CD4-positive, alpha-beta memory T cell (primary cell): ENCODE data around the gene FOXO4. TPM values are rescaled to one million over a fixed set of nuclear protein-coding genes. Genes with fewer than 3 reads are reported as not detected.

Source experiments
- CTCF ChIA-PET: fragments of 350-600 bp; sonication (Branson Sonifier 250); formaldehyde crosslinking; loops from one replicate; lab custom pipeline; 2021; ENCODE audit warnings: inconsistent platforms; ENCODE audit not compliant: partially characterized antibody; lab: Charles Lee
- POLR2A ChIA-PET: fragments of 350-600 bp; sonication (Branson Sonifier 250); formaldehyde crosslinking; loops from one replicate; lab custom pipeline; 2021; ENCODE audit not compliant: partially characterized antibody; lab: Charles Lee
- DNase-seq, 5 donors: peaks; one replicate each; pipeline versions ENCODE4 v3.0.0 to v3.0.0-alpha.2; 2020 to 2022; ENCODE audit warnings: mixed read lengths in 1 of 5
- H3K27ac ChIP-seq: one replicate; pipeline ENCODE4 v1.7.0; 2013; ENCODE audit warnings: low read depth, low read length
- H3K27me3 ChIP-seq: 2 replicates; pipeline ENCODE4 v1.7.0; 2013; ENCODE audit warnings: mild to moderate bottlenecking, low read length, moderate library complexity; ENCODE audit not compliant: insufficient read depth
- H3K36me3 ChIP-seq: 2 replicates; pipeline ENCODE4 v1.7.0; 2013; ENCODE audit warnings: mild to moderate bottlenecking, low read length, moderate library complexity; ENCODE audit not compliant: insufficient read depth
- H3K4me1 ChIP-seq: 2 replicates; pipeline ENCODE4 v1.7.0; 2013; ENCODE audit warnings: mild to moderate bottlenecking, low read length, moderate library complexity; ENCODE audit not compliant: insufficient read depth
- H3K4me3 ChIP-seq, 2 donors: one replicate each; pipeline ENCODE4 v1.7.0; 2013; ENCODE audit warnings: low read length in 2 of 2, mild to moderate bottlenecking in 1 of 2
- H3K9me3 ChIP-seq, 2 donors: one replicate each; pipeline ENCODE4 v1.7.0; 2013; ENCODE audit warnings: low read length in 2 of 2, control low read depth in 1 of 2; ENCODE audit not compliant: control insufficient read depth in 1 of 2
- H3K27ac Mint-ChIP-seq, 7 donors: one replicate each; pipeline ENCODE4 v1.8.0; 2020 to 2021; ENCODE audit warnings: mixed read lengths in 7 of 7, mild to moderate bottlenecking in 6 of 7, inconsistent platforms in 3 of 7, moderate library complexity in 3 of 7
- H3K27me3 Mint-ChIP-seq, 2 donors: one replicate each; pipeline ENCODE4 v1.8.0; 2020 to 2021; ENCODE audit warnings: mixed read lengths in 2 of 2
- H3K36me3 Mint-ChIP-seq, 2 donors: one replicate each; pipeline ENCODE4 v1.8.0; 2020 to 2021; ENCODE audit warnings: mixed read lengths in 2 of 2, inconsistent platforms in 1 of 2, mild to moderate bottlenecking in 1 of 2
- H3K4me1 Mint-ChIP-seq, 4 donors: one replicate each; pipeline ENCODE4 v1.8.0; 2020 to 2021; ENCODE audit warnings: mixed read lengths in 4 of 4, mild to moderate bottlenecking in 1 of 4
- H3K4me3 Mint-ChIP-seq, 8 donors: one replicate each; pipeline ENCODE4 v1.8.0; 2020 to 2021; ENCODE audit warnings: mixed read lengths in 8 of 8, mild to moderate bottlenecking in 7 of 8, moderate library complexity in 6 of 8, inconsistent platforms in 3 of 8
- H3K9me3 Mint-ChIP-seq, 8 donors: one replicate each; pipeline ENCODE4 v1.8.0; 2020 to 2021; ENCODE audit warnings: mixed read lengths in 8 of 8, mild to moderate bottlenecking in 5 of 8, inconsistent platforms in 3 of 8, moderate library complexity in 1 of 8
- intact Hi-C: fragments of 100-400 bp; cut with micrococcal nuclease; formaldehyde crosslinking; loops from one replicate; pipeline ENCODE4 v1.15.1; 2023
- polyA plus RNA-seq, 2 donors: library from polyadenylated mRNA; unstranded; fragments of 300-500 nt; fragmentation: Illumina TruSeq; gene quantifications; one replicate each; pipeline ENCODE4 v1.2.3, GENCODE V29; 2021
- total RNA-seq, 2 experiments: library from RNA; stranded (reverse); gene quantifications; one replicate each; pipeline ENCODE4 v1.2.3, GENCODE V29; 2021

FOXO4 gene
- total and polyA plus RNA-seq, 4 experiments from 2014 or later = 0.45 to 42.9 (median 22.3) TPM

- peaks cover 46 to 95% (median 81%) of the 10 kb centered on the region in 4 donors for H3K4me1 Mint-ChIP-seq
- CTCF ChIA-PET = interaction anchor here (1.3 to 3.4 kb wide), 3 partner anchors 11 to 25 kb away, joined by 3 to 16 read pairs (median 4); no protein-coding TSS in a partner anchor
- intact Hi-C loops = no loop called here
Observed at GRCh38 chrX:71105628-71106027, 10.0 kb downstream of the FOXO4 start.

GRCh38 chrX:71106427-71106826, 10.8 kb downstream of the FOXO4 start, which contains the start of gene CXorf65:
Gene CXorf65, minus strand, starts transcription at chrX:71106740. Its CDS starts 184 bp downstream, at chrX:71106556.
- Mint-ChIP-seq H3K9me3 (no peaks in the 10 kb centered on the region), H3K27me3 (no peaks in the 10 kb centered on the region), H3K4me1 (peaks cover 40 to 88% (median 77%) of the 10 kb centered on the region in 4 donors), H3K36me3 (peaks cover 55 to 57% of the 10 kb centered on the region in 2 donors), H3K27ac (peak within 1 kb of the TSS; percentile 94 to 99 (median 98)), H3K4me3 (peak within 1 kb of the TSS; percentile 54 to 99 (median 92))
- Histone ChIP-seq H3K36me3 (peaks cover 19% of the 10 kb centered on the region), H3K4me1 (peaks cover 74% of the 10 kb centered on the region), H3K9me3 (no peaks in the 10 kb centered on the region), H3K4me3 (peak within 1 kb of the TSS in 1 of 2 donors; percentile 93), H3K27ac (peak within 1 kb of the TSS; percentile 96), H3K27me3 (no peaks in the 10 kb centered on the region)
- ChIA-PET CTCF (interaction anchor here (1.6 to 3.4 kb wide), 2 partner anchors 22 to 24 kb away, joined by 3 to 16 read pairs; no protein-coding TSS in a partner anchor), POLR2A (interaction anchor here (1.4 to 3.4 kb wide), 4 partner anchors 10 to 76 kb away, joined by 3 to 38 read pairs (median 6); partner anchors contain the start of genes FOXO4 and MED12)
- DNase-seq = peak in 1 of 5 donors; percentile 58
- intact Hi-C loops = no loop called here

More at GRCh38 chrX:71105628-71106027, 10.0 kb downstream of the FOXO4 start:
- Histone ChIP-seq H3K27ac (peak overlapping the region; percentile 51), H3K4me3 (no peak overlapping the region), H3K36me3 (peaks cover 19% of the 10 kb centered on the region), H3K27me3 (no peaks in the 10 kb centered on the region), H3K9me3 (no peaks in the 10 kb centered on the region), H3K4me1 (peaks cover 82% of the 10 kb centered on the region)
- POLR2A ChIA-PET = interaction anchor here (1.4 to 3.4 kb wide), 7 partner anchors 7 to 76 kb away, joined by 3 to 38 read pairs (median 7); partner anchors contain the start of genes FOXO4 and MED12
- DNase-seq = peak in 2 of 5 donors; percentile 21 to 40
- peaks cover 48 to 49% of the 10 kb centered on the region in 2 donors for H3K36me3 Mint-ChIP-seq
- H3K27ac Mint-ChIP-seq = peak overlapping the region; percentile 90 to 99 (median 94)
- no peaks in the 10 kb centered on the region for H3K27me3 Mint-ChIP-seq
- H3K9me3 Mint-ChIP-seq = no peaks in the 10 kb centered on the region
- peak overlapping the region; percentile 45 to 78 (median 71) for H3K4me3 Mint-ChIP-seq

- peak overlapping the region; percentile 94 to 99 (median 98) for H3K27ac Mint-ChIP-seq
- Histone ChIP-seq H3K4me3 (no peak overlapping the region), H3K9me3 (no peaks in the 10 kb centered on the region), H3K4me1 (peaks cover 69% of the 10 kb centered on the region), H3K36me3 (peaks cover 19% of the 10 kb centered on the region), H3K27ac (peak overlapping the region; percentile 96), H3K27me3 (no peaks in the 10 kb centered on the region)
- intact Hi-C loops = no loop called here
- CTCF ChIA-PET = interaction anchor here (3.4 kb wide), 1 partner anchor 22 kb away, joined by 16 read pairs; no protein-coding TSS in a partner anchor
- peak overlapping the region; percentile 54 to 99 (median 92) for H3K4me3 Mint-ChIP-seq
- no peaks in the 10 kb centered on the region for H3K27me3 Mint-ChIP-seq
- H3K36me3 Mint-ChIP-seq = peaks cover 55 to 64% of the 10 kb centered on the region in 2 donors
- H3K9me3 Mint-ChIP-seq = no peaks in the 10 kb centered on the region
- peaks cover 39 to 85% (median 75%) of the 10 kb centered on the region in 4 donors for H3K4me1 Mint-ChIP-seq
- POLR2A ChIA-PET = interaction anchor here (3.4 kb wide), 1 partner anchor 11 kb away, joined by 38 read pairs; the partner anchor contains the start of gene MED12
- DNase-seq = no peak
Observed at GRCh38 chrX:71107245-71107644, 11.6 kb downstream of the FOXO4 start.

- Histone ChIP-seq H3K36me3 (peaks cover 19% of the 10 kb centered on the region), H3K9me3 (no peaks in the 10 kb centered on the region), H3K27me3 (no peaks in the 10 kb centered on the region), H3K4me3 (peak overlapping the region; percentile 76 to 93), H3K4me1 (peaks cover 69% of the 10 kb centered on the region), H3K27ac (peak overlapping the region; percentile 96)
- peak overlapping the region; percentile 90 to 99 (median 95) for H3K4me3 Mint-ChIP-seq
- H3K36me3 Mint-ChIP-seq = peaks cover 55 to 64% of the 10 kb centered on the region in 2 donors
- DNase-seq = peak; percentile 52 to 68 (median 61)
- H3K27ac Mint-ChIP-seq = peak overlapping the region; percentile 94 to 99 (median 98)
- ChIA-PET POLR2A (interaction anchor here (1.1 to 1.6 kb wide), 3 partner anchors 11 to 31 kb away, joined by 3 to 28 read pairs (median 4); partner anchors contain the start of gene MED12), CTCF (interaction anchor here (1.2 kb wide), 1 partner anchor 10 kb away, joined by 3 read pairs; the partner anchor contains the start of gene MED12)
- H3K27me3 Mint-ChIP-seq = no peaks in the 10 kb centered on the region
- intact Hi-C loops = no loop called here
- peaks cover 40 to 85% (median 74%) of the 10 kb centered on the region in 4 donors for H3K4me1 Mint-ChIP-seq
- no peaks in the 10 kb centered on the region for H3K9me3 Mint-ChIP-seq
Observed at GRCh38 chrX:71107762-71108360, 12.2 kb downstream of the FOXO4 start.

GRCh38 chrX:71109051-71109450, 13.4 kb downstream of the FOXO4 start:
- H3K4me1 Mint-ChIP-seq = peaks cover 38 to 82% (median 67%) of the 10 kb centered on the region in 4 donors
- H3K36me3 Mint-ChIP-seq = peaks cover 55 to 62% of the 10 kb centered on the region in 2 donors
- peak overlapping the region; percentile 96 for H3K27ac ChIP-seq
- peaks cover 66% of the 10 kb centered on the region for H3K4me1 ChIP-seq
- no peaks in the 10 kb centered on the region for H3K27me3 ChIP-seq
- CTCF ChIA-PET = interaction anchor here (1.2 to 1.3 kb wide), 2 partner anchors 9 to 11 kb away, joined by 3 read pairs; partner anchors contain the start of gene MED12
- H3K4me3 Mint-ChIP-seq = peak overlapping the region; percentile 90 to 99 (median 95)
- POLR2A ChIA-PET = interaction anchor here (1.5 to 1.6 kb wide), 2 partner anchors 10 to 29 kb away, joined by 3 to 28 read pairs; partner anchors contain the start of gene MED12
- peaks cover 19% of the 10 kb centered on the region for H3K36me3 ChIP-seq
- peak in 2 of 5 donors; percentile 29 to 38 for DNase-seq
- peak overlapping the region; percentile 76 to 93 for H3K4me3 ChIP-seq
- H3K9me3 Mint-ChIP-seq = no peaks in the 10 kb centered on the region
- H3K9me3 ChIP-seq = no peaks in the 10 kb centered on the region
- intact Hi-C loops = no loop called here
- H3K27ac Mint-ChIP-seq = peak overlapping the region; percentile 94 to 99 (median 98)
- H3K27me3 Mint-ChIP-seq = no peaks in the 10 kb centered on the region

- peaks cover 46% of the 10 kb centered on the region for H3K4me1 ChIP-seq
- CTCF ChIA-PET = interaction anchor here (1.1 to 4.6 kb wide), 7 partner anchors 8 to 68 kb away, joined by 3 to 32 read pairs (median 6); no protein-coding TSS in a partner anchor
- peaks cover 24 to 69% (median 53%) of the 10 kb centered on the region in 4 donors for H3K4me1 Mint-ChIP-seq
Observed at GRCh38 chrX:71111141-71111843, 15.6 kb downstream of the FOXO4 start, which contains the start of gene IL2RG. Gene IL2RG, minus strand, starts transcription at chrX:71111577. Its CDS starts 38 bp downstream, at chrX:71111539.

More at GRCh38 chrX:71111141-71111843, 15.6 kb downstream of the FOXO4 start, which contains the start of gene IL2RG:
- no peaks in the 10 kb centered on the region for H3K9me3 ChIP-seq
- H3K27ac Mint-ChIP-seq = peak within 1 kb of the TSS; percentile 97 to 99 (median 99)
- H3K27me3 Mint-ChIP-seq = no peaks in the 10 kb centered on the region
- H3K36me3 ChIP-seq = peaks cover 19% of the 10 kb centered on the region
- peaks cover 46 to 54% of the 10 kb centered on the region in 2 donors for H3K36me3 Mint-ChIP-seq
- no peaks in the 10 kb centered on the region for H3K27me3 ChIP-seq
- H3K9me3 Mint-ChIP-seq = no peaks in the 10 kb centered on the region
- POLR2A ChIA-PET = interaction anchor here (0.6 to 6.8 kb wide), 18 partner anchors 8 to 422 kb away, joined by 3 to 141 read pairs (median 6); partner anchors contain the start of genes FOXO4, NLGN3, NONO and OGT
- DNase-seq = peak; percentile 89 to 95 (median 93)
- peak within 1 kb of the TSS; percentile 90 to 99 (median 95) for H3K4me3 Mint-ChIP-seq
- H3K27ac ChIP-seq = peak within 1 kb of the TSS; percentile 96
- intact Hi-C loops = loop anchor here (1.0 to 10.0 kb wide), 7 partner anchors 8 to 424 kb away; partner anchors contain the start of genes OGT, SNX12 and TAF1
- peak within 1 kb of the TSS; percentile 81 to 93 for H3K4me3 ChIP-seq
